Ishikawa (cell line): ENCODE results near the gene KDM4F.
A peak's percentile ranks its signal among the peaks of the same experiment; 100 is the strongest.

Source experiments
- CEBPB ChIP-seq: IDR thresholded peaks from 2 replicates; pipeline ENCODE4 v1.6.1; 2012
- CREB1 ChIP-seq: IDR thresholded peaks from 2 replicates; pipeline ENCODE4 v1.6.1; 2012; ENCODE audit warnings: low read depth
- EGR1 ChIP-seq: IDR thresholded peaks from 2 replicates; pipeline ENCODE4 v1.6.1; 2012
- EP300 ChIP-seq: IDR thresholded peaks from 2 replicates; pipeline ENCODE4 v1.6.1; 2012; ENCODE audit warnings: borderline replicate concordance
- FOXM1 ChIP-seq: IDR thresholded peaks from 2 replicates; pipeline ENCODE4 v1.6.1; 2012; ENCODE audit warnings: low read depth, borderline replicate concordance
- MAX ChIP-seq: IDR thresholded peaks from 2 replicates; pipeline ENCODE4 v1.6.1; 2012
- NFIC ChIP-seq: IDR thresholded peaks from 2 replicates; pipeline ENCODE4 v1.6.1; 2012
- RAD21 ChIP-seq: IDR thresholded peaks from 2 replicates; pipeline ENCODE4 v1.6.1; 2012; ENCODE audit warnings: low read depth
- REST ChIP-seq: IDR thresholded peaks from 2 replicates; pipeline ENCODE4 v1.6.1; 2012; ENCODE audit warnings: low read depth, mild to moderate bottlenecking
- TAF1 ChIP-seq: IDR thresholded peaks from 2 replicates; pipeline ENCODE4 v1.6.1; 2012; ENCODE audit warnings: low read depth, mild to moderate bottlenecking
- TCF12 ChIP-seq: IDR thresholded peaks from 2 replicates; pipeline ENCODE4 v1.6.1; 2012; ENCODE audit warnings: low read depth
- TEAD4 ChIP-seq: IDR thresholded peaks from 2 replicates; pipeline ENCODE4 v1.6.1; 2012
- USF1 ChIP-seq: IDR thresholded peaks from 2 replicates; pipeline ENCODE4 v1.6.1; 2012
- YY1 ChIP-seq: IDR thresholded peaks from 2 replicates; pipeline ENCODE4 v1.6.1; 2012; ENCODE audit warnings: low read depth
- ZBTB7A ChIP-seq: IDR thresholded peaks from 2 replicates; pipeline ENCODE4 v1.6.1; 2012; ENCODE audit warnings: low read depth

The KDM4F gene

GRCh38 chr11:95050595-95051202, 1.5 kb downstream of the KDM4F start:
- TF ChIP-seq TCF12 = no peak
- TF ChIP-seq TAF1 = no peak
- TF ChIP-seq MAX = no peak
- no peak for TF ChIP-seq EP300
- TF ChIP-seq REST = no peak
- no peak for TF ChIP-seq RAD21
- TF ChIP-seq FOXM1 = no peak

GRCh38 chr11:95054356-95054755, 5.1 kb downstream of the KDM4F start:
- no peak for TF ChIP-seq TAF1
- no peak for TF ChIP-seq EGR1
- no peak for TF ChIP-seq TEAD4
- no peak for TF ChIP-seq ZBTB7A
- no peak for TF ChIP-seq MAX
- no peak for TF ChIP-seq NFIC
- TF ChIP-seq TCF12 = no peak
- TF ChIP-seq USF1 = no peak
- no peak for TF ChIP-seq CREB1
- TF ChIP-seq YY1 = no peak
- no peak for TF ChIP-seq EP300
- TF ChIP-seq RAD21 = no peak
- TF ChIP-seq FOXM1 = no peak
- no peak for TF ChIP-seq CEBPB

GRCh38 chr11:95055283-95055897, 6.2 kb downstream of the KDM4F start:
- no peak for TF ChIP-seq NFIC
- no peak for TF ChIP-seq REST
- no peak for TF ChIP-seq FOXM1
- no peak for TF ChIP-seq CREB1
- no peak for TF ChIP-seq TCF12
- TF ChIP-seq ZBTB7A = no peak
- no peak for TF ChIP-seq TAF1
- TF ChIP-seq CEBPB = no peak
- no peak for TF ChIP-seq YY1

- no peak for TF ChIP-seq FOXM1
- no peak for TF ChIP-seq ZBTB7A
- TF ChIP-seq YY1 = no peak
- no peak for TF ChIP-seq MAX
- TF ChIP-seq TEAD4 = no peak
- no peak for TF ChIP-seq TAF1
Measured at GRCh38 chr11:95057959-95058358, 8.7 kb downstream of the KDM4F start.

- TF ChIP-seq NFIC = 0 out of 2 replicates have a peak, but pooled peaks have one; percentile 5
- TF ChIP-seq MAX = no peak
- TF ChIP-seq USF1 = no peak
- no peak for TF ChIP-seq RAD21
- TF ChIP-seq EGR1 = no peak
- no peak for TF ChIP-seq YY1
- no peak for TF ChIP-seq TAF1
- TF ChIP-seq EP300 = no peak
Measured at GRCh38 chr11:95058621-95059020, 9.4 kb downstream of the KDM4F start.

GRCh38 chr11:95059046-95059445, 9.8 kb downstream of the KDM4F start:
- TF ChIP-seq TEAD4 (no peak), TCF12 (no peak), TAF1 (no peak), EP300 (no peak), USF1 (no peak), REST (no peak), NFIC (no peak), EGR1 (no peak), MAX (no peak), YY1 (no peak)
